HG03095 (cell line): ENCODE data around the gene TDRD5.

ENCODE experiments used
- ATAC-seq: cut with Tn5 transposase; IDR thresholded peaks from one replicate; pipeline ENCODE4 v1.9.1; 2021; ENCODE audit warnings: moderate library complexity; ENCODE audit not compliant: unreplicated experiment

TDRD5 gene

DNA sequence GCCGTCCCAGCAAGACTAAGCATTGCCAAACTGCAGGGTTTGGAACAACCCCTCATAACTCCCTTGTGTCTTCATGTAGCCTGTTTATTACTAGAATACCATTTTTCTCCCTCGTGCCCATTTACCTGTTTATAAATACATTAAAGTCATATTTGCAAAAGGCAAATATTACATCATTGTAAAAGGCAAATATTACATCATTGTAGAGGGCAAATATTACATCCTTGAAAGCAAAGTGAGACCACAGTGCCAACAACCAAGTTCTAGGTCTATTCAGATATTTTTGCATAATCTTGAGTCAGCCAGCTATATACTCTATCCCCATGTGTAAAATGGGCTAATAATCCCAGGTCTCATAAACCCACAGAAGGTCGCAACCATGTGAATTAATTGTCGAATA, 140.0 kb downstream of the TDRD5 start:
- ATAC-seq, result no peak
